HEK293 (cell line): ENCODE results near the gene LUC7L.

ENCODE experiments used
- CTCF ChIA-PET: fragments of 350-600 bp; formaldehyde crosslinking; extraction: SDS; loops from one replicate; lab custom pipeline; 2021; ENCODE audit warnings: antibody characterized with exemption; lab: Yijun Ruan, JAX
- POLR2A ChIA-PET: fragments of 300-600 bp; formaldehyde crosslinking; extraction: SDS; loops from one replicate; lab custom pipeline; 2020; ENCODE audit warnings: antibody characterized with exemption, inconsistent platforms; lab: Yijun Ruan, JAX
- H3K27ac ChIP-seq: fragments of 200-500 bp; sonication (Bioruptor generic); 2 replicates; pipeline ENCODE4 v1.5.1; 2014; ENCODE audit warnings: low read depth, low read length, control low read depth, inconsistent platforms; ENCODE audit errors: extremely low read depth
- H3K36me3 ChIP-seq, 2 experiments: fragments of 200-500 bp in 1 of 2; sonication (Bioruptor generic) in 1 of 2; 1 replicate in 1 of 2; 2 replicates in 1 of 2; pipeline ENCODE4 v1.5.1; 2014 to 2017; ENCODE audit warnings: inconsistent platforms in 2 of 2, low read length in 2 of 2; ENCODE audit not compliant: control insufficient read depth in 2 of 2, insufficient read depth in 1 of 2
- H3K4me1 ChIP-seq: fragments of 200-500 bp; sonication (Bioruptor generic); 2 replicates; pipeline ENCODE4 v1.5.1; 2014; ENCODE audit warnings: mild to moderate bottlenecking, low read length, inconsistent platforms; ENCODE audit not compliant: control insufficient read depth, insufficient read depth
- H3K4me3 ChIP-seq: 2 replicates; pipeline ENCODE4 v1.5.1; 2011; ENCODE audit warnings: low read depth, mild to moderate bottlenecking, control low read depth, low read length, moderate library complexity
- H3K9me3 ChIP-seq: fragments of 200-500 bp; sonication (Bioruptor generic); 2 replicates; pipeline ENCODE4 v1.5.1; 2014; ENCODE audit warnings: low read depth, low read length, inconsistent platforms; ENCODE audit not compliant: control insufficient read depth, insufficient read depth
- EGR2 ChIP-seq: fragments of 450-650 bp; formaldehyde crosslinking; IDR thresholded peaks from 2 replicates; pipeline ENCODE4 v1.5.1; 2016; ENCODE audit warnings: low read depth, missing biosample characterization, missing genetic modification characterization
- GFI1B ChIP-seq: fragments of 450-650 bp; formaldehyde crosslinking; IDR thresholded peaks from 2 replicates; pipeline ENCODE4 v1.5.1; 2016; ENCODE audit warnings: missing biosample characterization, missing genetic modification characterization
- GLI4 ChIP-seq: fragments of 450-650 bp; formaldehyde crosslinking; IDR thresholded peaks from 2 replicates; pipeline ENCODE4 v1.5.1; 2016; ENCODE audit warnings: missing biosample characterization, missing genetic modification characterization
- OSR2 ChIP-seq: fragments of 450-650 bp; formaldehyde crosslinking; IDR thresholded peaks from 2 replicates; pipeline ENCODE4 v1.5.1; 2016; ENCODE audit warnings: missing biosample characterization, missing genetic modification characterization
- ZBTB21 ChIP-seq: fragments of 450-650 bp; formaldehyde crosslinking; IDR thresholded peaks from 2 replicates; pipeline ENCODE4 v1.5.1; 2017; ENCODE audit warnings: missing biosample characterization, missing genetic modification characterization
- ZFP41 ChIP-seq: fragments of 450-650 bp; formaldehyde crosslinking; IDR thresholded peaks from 2 replicates; pipeline ENCODE4 v1.5.1; 2016; ENCODE audit warnings: missing biosample characterization, missing genetic modification characterization, borderline replicate concordance
- ZFP69B ChIP-seq: fragments of 450-650 bp; formaldehyde crosslinking; IDR thresholded peaks from 2 replicates; pipeline ENCODE4 v1.5.1; 2016; ENCODE audit warnings: missing biosample characterization, missing genetic modification characterization
- ZNF10 ChIP-seq: fragments of 450-650 bp; formaldehyde crosslinking; IDR thresholded peaks from 2 replicates; pipeline ENCODE4 v1.5.1; 2017; ENCODE audit warnings: missing biosample characterization, missing genetic modification characterization
- ZNF133 ChIP-seq: fragments of 450-650 bp; formaldehyde crosslinking; IDR thresholded peaks from 2 replicates; pipeline ENCODE4 v1.5.1; 2016; ENCODE audit warnings: missing biosample characterization, missing genetic modification characterization
- ZNF16 ChIP-seq: fragments of 450-650 bp; formaldehyde crosslinking; IDR thresholded peaks from 2 replicates; pipeline ENCODE4 v1.5.1; 2016; ENCODE audit warnings: low read depth, missing biosample characterization, missing genetic modification characterization
- ZNF2 ChIP-seq: fragments of 450-650 bp; formaldehyde crosslinking; IDR thresholded peaks from 2 replicates; pipeline ENCODE4 v1.5.1; 2016; ENCODE audit warnings: missing biosample characterization, missing genetic modification characterization
- ZNF302 ChIP-seq: fragments of 450-650 bp; formaldehyde crosslinking; IDR thresholded peaks from 2 replicates; pipeline ENCODE4 v1.5.1; 2016; ENCODE audit warnings: missing biosample characterization, missing genetic modification characterization, low read depth
- ZNF37A ChIP-seq: fragments of 450-650 bp; IDR thresholded peaks from 2 replicates; pipeline ENCODE4 v1.5.1; 2018; ENCODE audit warnings: missing biosample characterization, missing genetic modification characterization
- ZNF530 ChIP-seq: fragments of 450-650 bp; formaldehyde crosslinking; IDR thresholded peaks from 2 replicates; pipeline ENCODE4 v1.5.1; 2016; ENCODE audit warnings: low read depth, missing biosample characterization, missing genetic modification characterization
- ZNF555 ChIP-seq: fragments of 450-650 bp; formaldehyde crosslinking; conservative IDR thresholded peaks from 2 replicates; pipeline ENCODE4 v1.5.1; 2017; ENCODE audit warnings: missing biosample characterization, mild to moderate bottlenecking, missing genetic modification characterization, inconsistent platforms
- ZNF600 ChIP-seq: fragments of 450-650 bp; formaldehyde crosslinking; IDR thresholded peaks from 2 replicates; pipeline ENCODE4 v1.5.1; 2016; ENCODE audit warnings: missing biosample characterization, missing genetic modification characterization
- ZNF660 ChIP-seq: fragments of 450-650 bp; IDR thresholded peaks from 2 replicates; pipeline ENCODE4 v1.5.1; 2018; ENCODE audit warnings: missing biosample characterization, mild to moderate bottlenecking, missing genetic modification characterization
- ZNF776 ChIP-seq: fragments of 450-650 bp; formaldehyde crosslinking; IDR thresholded peaks from 2 replicates; pipeline ENCODE4 v1.5.0; 2017; ENCODE audit warnings: missing biosample characterization, missing genetic modification characterization, borderline replicate concordance
- TF ChIP-seq, protein P1 (sequence below): fragments of 450-650 bp; formaldehyde crosslinking; IDR thresholded peaks from 2 replicates; pipeline ENCODE4 v1.5.1; 2016; ENCODE audit warnings: missing biosample characterization, missing genetic modification characterization
- TF ChIP-seq, protein P2 (sequence below): fragments of 450-650 bp; formaldehyde crosslinking; IDR thresholded peaks from 2 replicates; pipeline ENCODE4 v1.5.1; 2016; ENCODE audit warnings: missing biosample characterization, missing genetic modification characterization
- TF ChIP-seq, protein P3 (sequence below): fragments of 450-650 bp; formaldehyde crosslinking; IDR thresholded peaks from 2 replicates; pipeline ENCODE4 v1.5.1; 2016; ENCODE audit warnings: missing biosample characterization, missing genetic modification characterization
- TF ChIP-seq, protein P4 (sequence below): fragments of 450-650 bp; formaldehyde crosslinking; IDR thresholded peaks from 2 replicates; pipeline ENCODE4 v1.5.1; 2016; ENCODE audit warnings: missing biosample characterization, missing genetic modification characterization

Gene LUC7L

DNA sequence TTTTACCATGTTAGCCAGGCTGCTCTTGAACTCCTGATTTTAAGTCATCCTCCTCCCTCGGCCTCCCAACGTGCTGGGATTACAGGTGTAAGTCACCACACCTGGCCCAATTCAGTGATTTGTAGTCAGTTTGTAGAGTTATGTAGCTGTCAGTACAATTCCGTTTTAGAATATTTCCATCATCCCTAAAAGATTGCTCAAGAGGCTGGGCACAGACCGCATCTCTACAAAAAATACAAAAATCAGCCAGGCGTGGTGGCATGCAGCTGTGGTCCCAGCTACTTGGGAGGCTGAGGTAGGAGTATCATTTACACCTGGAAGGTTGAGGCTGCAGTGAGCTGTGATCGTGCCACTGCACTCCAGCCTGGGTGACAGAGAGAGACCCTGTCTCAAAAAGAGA is 25.9 kb upstream of the LUC7L start (continued):
- TF ChIP-seq, protein P1, sequence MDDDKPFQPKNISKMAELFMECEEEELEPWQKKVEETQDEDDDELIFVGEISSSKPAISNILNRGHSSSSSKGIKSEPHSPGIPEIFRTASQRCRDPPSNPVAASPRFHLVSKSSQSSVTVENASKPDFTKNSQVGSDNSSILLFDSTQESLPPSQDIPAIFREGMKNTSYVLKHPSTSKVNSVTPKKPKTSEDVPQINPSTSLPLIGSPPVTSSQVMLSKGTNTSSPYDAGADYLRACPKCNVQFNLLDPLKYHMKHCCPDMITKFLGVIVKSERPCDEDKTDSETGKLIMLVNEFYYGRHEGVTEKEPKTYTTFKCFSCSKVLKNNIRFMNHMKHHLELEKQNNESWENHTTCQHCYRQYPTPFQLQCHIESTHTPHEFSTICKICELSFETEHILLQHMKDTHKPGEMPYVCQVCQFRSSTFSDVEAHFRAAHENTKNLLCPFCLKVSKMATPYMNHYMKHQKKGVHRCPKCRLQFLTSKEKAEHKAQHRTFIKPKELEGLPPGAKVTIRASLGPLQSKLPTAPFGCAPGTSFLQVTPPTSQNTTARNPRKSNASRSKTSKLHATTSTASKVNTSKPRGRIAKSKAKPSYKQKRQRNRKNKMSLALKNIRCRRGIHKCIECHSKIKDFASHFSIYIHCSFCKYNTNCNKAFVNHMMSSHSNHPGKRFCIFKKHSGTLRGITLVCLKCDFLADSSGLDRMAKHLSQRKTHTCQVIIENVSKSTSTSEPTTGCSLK: no peak
- no peak for TF ChIP-seq ZNF600 (tag by site-specific recombination)
- no peak for TF ChIP-seq ZFP69B
- TF ChIP-seq, protein P2, sequence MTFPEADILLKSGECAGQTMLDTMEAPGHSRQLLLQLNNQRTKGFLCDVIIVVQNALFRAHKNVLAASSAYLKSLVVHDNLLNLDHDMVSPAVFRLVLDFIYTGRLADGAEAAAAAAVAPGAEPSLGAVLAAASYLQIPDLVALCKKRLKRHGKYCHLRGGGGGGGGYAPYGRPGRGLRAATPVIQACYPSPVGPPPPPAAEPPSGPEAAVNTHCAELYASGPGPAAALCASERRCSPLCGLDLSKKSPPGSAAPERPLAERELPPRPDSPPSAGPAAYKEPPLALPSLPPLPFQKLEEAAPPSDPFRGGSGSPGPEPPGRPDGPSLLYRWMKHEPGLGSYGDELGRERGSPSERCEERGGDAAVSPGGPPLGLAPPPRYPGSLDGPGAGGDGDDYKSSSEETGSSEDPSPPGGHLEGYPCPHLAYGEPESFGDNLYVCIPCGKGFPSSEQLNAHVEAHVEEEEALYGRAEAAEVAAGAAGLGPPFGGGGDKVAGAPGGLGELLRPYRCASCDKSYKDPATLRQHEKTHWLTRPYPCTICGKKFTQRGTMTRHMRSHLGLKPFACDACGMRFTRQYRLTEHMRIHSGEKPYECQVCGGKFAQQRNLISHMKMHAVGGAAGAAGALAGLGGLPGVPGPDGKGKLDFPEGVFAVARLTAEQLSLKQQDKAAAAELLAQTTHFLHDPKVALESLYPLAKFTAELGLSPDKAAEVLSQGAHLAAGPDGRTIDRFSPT (tag by site-specific recombination): no peak
- TF ChIP-seq ZNF16 (tag by site-specific recombination): no peak
- TF ChIP-seq ZNF302: no peak

DNA sequence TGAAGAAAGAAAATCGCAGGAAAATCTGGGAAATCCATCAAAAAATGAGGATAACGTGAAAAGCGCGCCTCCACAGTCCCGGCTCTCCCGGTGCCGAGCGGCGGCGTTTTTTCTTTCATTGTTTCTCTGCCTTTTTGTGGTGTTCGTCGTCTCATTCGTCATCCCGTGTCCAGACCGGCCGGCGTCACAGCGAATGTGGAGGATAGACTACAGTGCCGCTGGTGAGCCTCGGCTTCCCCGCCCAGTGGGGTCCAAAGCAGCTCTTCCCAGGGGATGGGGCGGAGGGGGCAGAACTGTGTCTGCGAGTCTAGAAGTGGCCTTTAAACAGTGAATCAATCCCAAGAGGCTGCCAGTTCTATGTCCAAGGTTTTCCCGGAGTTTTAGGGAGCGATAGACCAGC is 25.2 kb upstream of the LUC7L start:
- Histone ChIP-seq H3K4me1 (no peaks in the 10 kb centered on the region), H3K9me3 (no peaks in the 10 kb centered on the region), H3K36me3 (peaks cover 5 to 34% of the 10 kb centered on the region in 2 experiments; a peak in 2 of 3 replicates), H3K4me3 (no peak overlapping the region), H3K27ac (no peak overlapping the region)
- POLR2A ChIA-PET: interaction anchor here (1.1 kb wide), 1 partner anchor 19 kb away, joined by 4 read pairs; the partner anchor contains the start of gene FAM234A
- no peak for TF ChIP-seq GFI1B
- TF ChIP-seq EGR2 (tag by site-specific recombination): no peak
- TF ChIP-seq, protein P3, sequence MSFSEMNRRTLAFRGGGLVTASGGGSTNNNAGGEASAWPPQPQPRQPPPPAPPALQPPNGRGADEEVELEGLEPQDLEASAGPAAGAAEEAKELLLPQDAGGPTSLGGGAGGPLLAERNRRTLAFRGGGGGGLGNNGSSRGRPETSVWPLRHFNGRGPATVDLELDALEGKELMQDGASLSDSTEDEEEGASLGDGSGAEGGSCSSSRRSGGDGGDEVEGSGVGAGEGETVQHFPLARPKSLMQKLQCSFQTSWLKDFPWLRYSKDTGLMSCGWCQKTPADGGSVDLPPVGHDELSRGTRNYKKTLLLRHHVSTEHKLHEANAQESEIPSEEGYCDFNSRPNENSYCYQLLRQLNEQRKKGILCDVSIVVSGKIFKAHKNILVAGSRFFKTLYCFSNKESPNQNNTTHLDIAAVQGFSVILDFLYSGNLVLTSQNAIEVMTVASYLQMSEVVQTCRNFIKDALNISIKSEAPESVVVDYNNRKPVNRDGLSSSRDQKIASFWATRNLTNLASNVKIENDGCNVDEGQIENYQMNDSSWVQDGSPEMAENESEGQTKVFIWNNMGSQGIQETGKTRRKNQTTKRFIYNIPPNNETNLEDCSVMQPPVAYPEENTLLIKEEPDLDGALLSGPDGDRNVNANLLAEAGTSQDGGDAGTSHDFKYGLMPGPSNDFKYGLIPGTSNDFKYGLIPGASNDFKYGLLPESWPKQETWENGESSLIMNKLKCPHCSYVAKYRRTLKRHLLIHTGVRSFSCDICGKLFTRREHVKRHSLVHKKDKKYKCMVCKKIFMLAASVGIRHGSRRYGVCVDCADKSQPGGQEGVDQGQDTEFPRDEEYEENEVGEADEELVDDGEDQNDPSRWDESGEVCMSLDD: no peak
- TF ChIP-seq ZNF37A (tag by site-specific recombination): no peak
- TF ChIP-seq ZNF660 (tag by site-specific recombination): no peak
- no peak for TF ChIP-seq ZNF530
- TF ChIP-seq, protein P4, sequence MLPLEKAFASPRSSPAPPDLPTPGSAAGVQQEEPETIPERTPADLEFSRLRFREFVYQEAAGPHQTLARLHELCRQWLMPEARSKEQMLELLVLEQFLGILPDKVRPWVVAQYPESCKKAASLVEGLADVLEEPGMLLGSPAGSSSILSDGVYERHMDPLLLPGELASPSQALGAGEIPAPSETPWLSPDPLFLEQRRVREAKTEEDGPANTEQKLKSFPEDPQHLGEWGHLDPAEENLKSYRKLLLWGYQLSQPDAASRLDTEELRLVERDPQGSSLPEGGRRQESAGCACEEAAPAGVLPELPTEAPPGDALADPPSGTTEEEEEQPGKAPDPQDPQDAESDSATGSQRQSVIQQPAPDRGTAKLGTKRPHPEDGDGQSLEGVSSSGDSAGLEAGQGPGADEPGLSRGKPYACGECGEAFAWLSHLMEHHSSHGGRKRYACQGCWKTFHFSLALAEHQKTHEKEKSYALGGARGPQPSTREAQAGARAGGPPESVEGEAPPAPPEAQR (tag by site-specific recombination): no peak
- TF ChIP-seq ZNF133 (tag by site-specific recombination): no peak
- no peak for TF ChIP-seq OSR2 (tag by site-specific recombination)
- no peak for TF ChIP-seq GLI4 (tag by site-specific recombination)
- TF ChIP-seq ZNF10 (tag by site-specific recombination): no peak
- no peak for TF ChIP-seq ZNF2 (tag by site-specific recombination)
- TF ChIP-seq ZBTB21 (tag by site-specific recombination): no peak
- TF ChIP-seq ZNF555 (tag by site-specific recombination): no peak
- no peak for TF ChIP-seq ZNF776
- TF ChIP-seq, protein P1: no peak
- no peak for TF ChIP-seq ZFP41 (tag by site-specific recombination)
- CTCF ChIA-PET: interaction anchor here (1.0 kb wide), 1 partner anchor 8 kb away, joined by 3 read pairs; no protein-coding TSS in a partner anchor
